IPS-NIHi7 (cell line): ENCODE data around the gene IGSF9B.
A peak's percentile ranks its signal among the peaks of the same experiment; 100 is the strongest.

ENCODE experiments used
- DNase-seq: peaks from one replicate; pipeline ENCODE4 v3.0.0; 2012; ENCODE audit warnings: mixed read lengths; ENCODE audit errors: extremely low spot score

IGSF9B gene

GRCh38 chr11:133936592-133936991 is 20.2 kb downstream of the IGSF9B start:
- DNase-seq: no peak

DNA sequence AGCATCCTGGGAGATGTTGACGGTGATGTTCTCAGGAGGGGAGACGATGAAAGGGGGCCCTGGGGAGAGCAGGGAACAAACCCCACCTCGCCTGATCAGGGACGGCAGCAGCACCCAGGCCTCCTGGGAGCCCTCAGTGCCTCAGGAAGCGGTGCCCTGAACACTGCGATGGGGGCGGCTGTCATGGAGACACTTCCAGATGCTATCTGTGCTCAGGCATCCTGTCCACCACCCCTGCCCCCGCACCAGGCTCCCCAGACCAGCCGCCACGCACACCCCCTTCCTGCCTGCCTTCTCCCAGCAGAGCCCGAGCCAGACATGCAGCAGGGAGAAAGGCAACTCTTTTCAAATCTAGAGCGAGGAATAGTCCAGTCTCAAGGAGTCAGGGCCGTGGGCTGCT is 20.6 kb downstream of the IGSF9B start:
- no peak for DNase-seq

DNA sequence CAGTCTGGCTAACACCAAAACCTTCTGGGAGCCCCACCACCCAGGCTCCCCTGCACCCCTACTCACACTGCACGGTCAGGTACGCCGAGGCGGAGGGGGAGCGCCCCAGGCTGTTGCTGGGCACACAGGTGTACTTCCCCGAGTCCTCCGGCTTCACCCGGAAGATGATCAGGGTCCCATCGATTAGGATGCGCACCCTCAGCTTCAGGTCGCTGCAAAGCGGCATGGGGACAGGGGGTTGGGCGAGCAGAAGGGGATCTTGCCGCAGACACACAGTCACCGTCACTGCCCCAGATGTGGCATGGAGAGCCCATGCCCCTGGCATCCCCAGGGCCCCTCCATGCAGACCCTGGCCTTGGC is 21.2 kb downstream of the IGSF9B start:
- DNase-seq: no peak

GRCh38 chr11:133934599-133935550 is 21.9 kb downstream of the IGSF9B start:
- DNase-seq: no peak

- DNase-seq: no peak
Measured at GRCh38 chr11:133934096-133934495, 22.7 kb downstream of the IGSF9B start.

DNA sequence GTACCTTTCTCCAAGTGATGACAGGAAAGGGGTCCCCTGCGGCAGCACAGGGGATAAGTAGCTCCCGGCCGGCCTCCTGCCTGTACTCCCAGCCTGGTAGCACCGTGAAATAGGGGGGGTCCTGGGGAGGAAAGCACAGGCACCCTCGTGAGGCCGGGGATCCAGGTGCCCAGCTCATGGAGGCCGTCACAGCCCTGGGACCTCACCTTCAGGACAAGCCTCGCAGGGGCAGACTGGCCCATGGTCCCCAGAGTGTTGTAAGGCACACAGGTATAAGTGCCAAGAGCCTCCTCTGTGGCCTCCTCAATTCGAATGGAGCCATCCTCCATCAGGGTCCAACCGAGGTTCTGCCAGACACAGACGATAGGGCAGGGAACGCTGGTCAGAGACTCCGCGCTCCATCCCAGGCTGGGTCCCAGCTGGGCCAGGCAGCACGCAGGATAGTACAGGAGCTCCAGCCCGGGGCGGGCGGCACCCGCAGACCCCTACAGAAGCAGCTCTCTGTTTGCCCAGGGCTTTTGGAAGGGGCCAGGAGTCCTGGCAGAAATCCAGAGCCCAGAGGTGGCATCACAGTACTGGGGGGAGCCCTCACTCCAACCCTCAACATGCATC is 25.2 kb downstream of the IGSF9B start:
- DNase-seq: no peak

DNA sequence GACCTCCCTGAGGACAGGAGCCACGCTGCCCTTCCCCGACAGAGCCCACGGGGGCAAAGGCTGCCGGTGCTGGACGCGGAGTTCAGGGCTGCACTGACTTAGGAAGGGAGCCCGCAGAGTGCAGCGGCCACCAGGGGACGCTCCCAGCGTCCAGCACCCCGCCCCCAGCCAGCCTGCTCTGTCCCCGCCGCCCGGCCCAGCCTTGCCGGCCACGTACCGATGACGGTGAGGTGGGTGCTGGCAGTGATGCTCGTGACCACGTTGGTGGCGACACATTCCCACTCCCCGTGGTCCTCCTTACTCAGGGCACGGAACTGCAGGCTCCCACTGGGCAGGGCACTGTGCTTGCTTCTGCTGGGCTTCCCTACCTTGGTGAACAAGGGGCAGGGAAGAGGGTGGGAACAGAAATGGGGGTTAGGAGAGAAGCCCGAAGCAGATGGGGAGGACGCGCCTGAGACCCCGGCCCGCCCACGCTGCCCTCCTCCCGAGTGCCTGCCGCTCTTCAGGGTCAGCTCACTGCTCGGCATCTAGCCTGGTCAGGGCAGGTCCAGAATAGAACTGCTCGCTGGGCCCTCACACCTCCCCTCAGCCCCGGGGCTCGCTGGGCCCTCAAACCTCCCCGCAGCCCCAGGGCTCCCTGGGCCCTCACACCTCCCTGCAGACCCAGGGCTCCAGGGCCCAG is 25.9 kb downstream of the IGSF9B start:
- peak; percentile 91 for DNase-seq

DNA sequence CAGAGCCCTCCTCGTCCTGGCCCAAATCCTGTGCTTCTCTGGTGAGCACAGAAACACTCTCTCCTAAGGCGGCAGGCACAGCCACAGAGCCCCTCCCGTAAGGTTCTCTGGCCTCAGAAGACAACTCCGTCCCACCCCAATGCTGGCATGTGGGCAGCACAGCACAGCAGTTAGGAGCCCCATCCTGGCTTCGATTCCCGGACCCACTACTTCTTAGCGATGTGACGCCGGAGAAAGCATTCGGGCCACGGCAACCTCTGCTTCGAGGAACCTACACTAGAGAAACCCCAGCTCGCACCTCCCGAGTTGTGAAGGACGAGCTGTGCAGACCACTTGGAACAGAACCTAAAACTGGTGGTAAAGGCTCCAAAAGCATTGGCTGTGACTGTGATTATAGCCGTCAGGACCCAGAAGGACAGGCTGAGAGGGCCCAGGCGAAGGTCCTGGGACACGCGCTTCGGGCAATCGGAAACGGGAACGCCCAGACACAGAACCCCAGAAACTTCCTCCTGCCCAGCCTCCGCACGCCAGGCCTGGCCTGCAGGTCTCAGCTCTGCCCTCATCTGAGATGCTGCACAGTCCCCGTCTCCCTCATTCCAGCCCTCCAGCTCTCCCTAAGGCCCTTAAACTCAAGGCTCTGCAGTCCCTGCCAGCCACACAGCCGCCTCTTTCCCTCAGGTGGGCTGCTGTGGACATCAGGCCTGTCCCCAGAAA is 26.6 kb downstream of the IGSF9B start:
- no peak for DNase-seq

GRCh38 chr11:133929401-133930052 is 27.2 kb downstream of the IGSF9B start:
- no peak for DNase-seq

GRCh38 chr11:133928628-133929059 is 28.1 kb downstream of the IGSF9B start:
- no peak for DNase-seq

DNA sequence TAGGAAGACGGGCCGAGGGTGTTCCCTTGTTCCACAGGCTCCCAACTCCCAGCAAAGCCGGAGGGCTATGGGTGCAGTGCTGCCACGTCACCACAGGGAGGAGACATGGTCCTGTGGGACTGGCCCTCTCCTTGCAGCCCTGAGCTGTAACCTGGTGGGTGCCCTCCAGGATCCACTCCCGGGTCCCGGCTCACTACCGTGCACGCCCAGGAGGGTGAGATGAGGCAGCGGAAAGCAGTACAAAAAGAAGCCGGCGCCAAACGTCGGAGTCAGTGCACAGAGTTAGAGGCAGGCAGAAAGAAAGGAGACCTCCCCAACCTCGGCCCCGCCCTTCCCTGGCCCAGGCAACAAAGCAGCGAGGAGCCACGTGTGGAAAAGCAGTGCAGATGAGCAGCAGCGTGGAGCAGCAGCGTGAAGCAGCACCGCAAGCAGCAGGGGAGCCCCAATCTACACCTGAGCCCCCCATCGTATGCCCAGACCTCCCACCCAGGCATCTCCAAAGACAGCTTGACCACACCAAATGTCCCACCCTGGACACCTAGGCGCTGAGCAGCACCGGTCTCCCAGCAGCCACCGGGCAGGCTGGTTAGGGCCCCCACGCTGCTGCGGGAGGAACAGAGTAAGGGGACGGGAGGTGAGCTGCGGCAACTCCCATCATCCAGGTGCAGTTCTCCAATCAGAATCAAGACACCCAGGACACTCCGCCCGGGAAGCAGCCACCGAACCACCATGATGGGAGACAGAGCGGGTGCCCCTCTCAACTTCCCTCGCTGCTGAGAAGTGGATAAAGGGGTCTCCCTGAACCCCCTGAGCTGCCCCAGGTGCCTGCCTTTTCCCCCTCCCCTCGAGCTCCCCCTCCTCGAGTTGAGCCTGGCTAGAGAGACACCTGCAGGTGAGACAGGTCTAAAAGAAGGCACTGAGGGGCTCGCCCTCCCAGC is 28.8 kb downstream of the IGSF9B start:
- DNase-seq: peak; percentile 87

DNA sequence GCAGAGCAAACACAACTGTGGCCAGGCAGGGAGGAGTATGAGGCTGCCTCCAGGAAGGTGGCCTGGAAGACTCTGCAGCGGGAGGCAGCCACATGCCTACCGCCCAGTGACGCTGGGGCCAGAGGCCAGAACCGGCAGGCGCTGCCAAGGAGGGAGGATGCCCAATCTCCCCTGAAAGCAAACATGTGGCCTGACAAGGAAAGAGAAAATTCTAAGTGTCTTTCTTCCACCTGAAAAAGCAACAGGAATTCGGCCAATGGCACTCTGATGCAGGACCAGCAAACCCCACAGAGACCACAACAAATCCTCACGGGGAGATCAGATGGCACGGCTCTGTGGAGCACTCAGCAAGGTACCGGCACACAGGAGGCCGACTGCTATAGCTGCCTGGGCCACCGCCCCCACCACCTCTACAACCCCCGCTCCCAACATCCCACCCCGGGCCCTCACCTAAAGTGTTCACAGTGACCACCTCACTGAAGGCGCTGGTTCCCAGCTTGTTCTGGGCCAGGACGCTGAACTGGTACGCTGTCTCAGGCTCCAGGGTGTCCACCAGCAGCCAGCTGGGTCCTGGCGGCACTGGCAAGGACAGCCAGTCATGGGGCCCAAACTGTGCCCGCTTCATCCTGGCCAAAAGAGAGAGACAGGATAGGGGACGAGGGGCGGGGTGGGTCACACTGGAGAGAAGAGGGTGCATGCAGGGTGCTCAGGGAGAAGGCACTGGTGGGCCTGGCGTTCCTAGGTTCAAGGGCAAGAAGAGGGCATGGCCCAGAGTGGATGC is 30.1 kb downstream of the IGSF9B start:
- no peak for DNase-seq

- no peak for DNase-seq
Measured at GRCh38 chr11:133925756-133926155, 31.0 kb downstream of the IGSF9B start.

DNA sequence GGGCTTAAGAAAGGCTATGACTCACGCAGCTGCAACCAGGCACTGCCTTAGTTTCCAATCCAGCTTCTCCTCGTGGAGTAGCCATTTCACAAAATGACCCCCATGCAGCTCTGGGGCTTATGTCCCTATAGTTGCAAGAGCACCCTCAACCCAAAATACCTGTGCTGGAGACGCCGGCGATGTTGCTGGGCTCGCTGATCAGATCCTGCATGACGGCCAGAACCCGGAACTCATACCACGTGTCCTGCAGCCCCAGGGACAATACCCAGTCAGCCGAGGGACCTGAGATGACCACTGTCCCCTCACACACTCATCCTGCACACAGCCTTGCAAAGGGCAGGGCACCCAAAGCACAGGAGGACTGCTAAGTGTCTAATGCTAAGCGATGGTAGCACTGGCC is 32.1 kb downstream of the IGSF9B start:
- DNase-seq: no peak

GRCh38 chr11:133922078-133922870 is 34.5 kb downstream of the IGSF9B start:
- no peak for DNase-seq

- no peak for DNase-seq
Measured at GRCh38 chr11:133921513-133921912, 35.3 kb downstream of the IGSF9B start.

- no peak for DNase-seq
Measured at GRCh38 chr11:133921026-133921425, 35.7 kb downstream of the IGSF9B start.

GRCh38 chr11:133920109-133920990 is 36.4 kb downstream of the IGSF9B start:
- no peak for DNase-seq
